Calu3 (cell line): ENCODE results near the gene ALLC. TPM values are rescaled to one million over a fixed set of nuclear protein-coding genes. Genes with fewer than 3 reads are reported as not detected.

Experiments used
- BruUV-seq: library from RNA; stranded (reverse); fragments of 400-500 nt; replicated peaks from 2 replicates; lab custom pipeline; 2021; lab: Mats Ljungman, UMichigan
- CTCF ChIA-PET: fragments of 300-600 bp; sonication (Branson Sonifier 250); formaldehyde crosslinking; loops from one replicate; lab custom pipeline; 2022; ENCODE audit warnings: antibody characterized with exemption; lab: Charles Lee
- DNase-seq: peaks from one replicate; pipeline ENCODE4 v3.0.0; 2022
- H3K27ac Mint-ChIP-seq: one replicate; pipeline ENCODE4 v1.8.0; 2022; ENCODE audit warnings: mixed read lengths; ENCODE audit not compliant: unreplicated experiment
- H3K27me3 Mint-ChIP-seq: one replicate; pipeline ENCODE4 v1.8.0; 2022; ENCODE audit warnings: mixed read lengths; ENCODE audit not compliant: unreplicated experiment
- H3K36me3 Mint-ChIP-seq: one replicate; pipeline ENCODE4 v1.8.0; 2022; ENCODE audit warnings: mild to moderate bottlenecking, moderate library complexity, mixed read lengths; ENCODE audit not compliant: insufficient read depth, unreplicated experiment
- H3K4me1 Mint-ChIP-seq: one replicate; pipeline ENCODE4 v1.8.0; 2022; ENCODE audit warnings: mild to moderate bottlenecking, low read depth, mixed read lengths; ENCODE audit not compliant: unreplicated experiment
- H3K4me3 Mint-ChIP-seq: one replicate; pipeline ENCODE4 v1.8.0; 2022; ENCODE audit warnings: mild to moderate bottlenecking, low read depth, moderate library complexity, mixed read lengths; ENCODE audit not compliant: unreplicated experiment
- H3K9me3 Mint-ChIP-seq: one replicate; pipeline ENCODE4 v1.8.0; 2022; ENCODE audit warnings: low read depth, mixed read lengths; ENCODE audit not compliant: unreplicated experiment
- intact Hi-C: fragments of 100-400 bp; cut with micrococcal nuclease; formaldehyde crosslinking; loops from one replicate; pipeline ENCODE4 v1.10.0; 2022; ENCODE audit not compliant: unreplicated experiment
- total RNA-seq: library from RNA; stranded (reverse); gene quantifications from 2 replicates; pipeline ENCODE4 v1.2.3, GENCODE V29; 2022
- TF ChIP-seq, protein P1 (sequence below): fragments of 200-600 bp; IDR thresholded peaks from one replicate; pipeline ENCODE4 v1.8.0; 2022; ENCODE audit warnings: antibody characterized with exemption; ENCODE audit not compliant: unreplicated experiment

Gene ALLC
- total RNA-seq, 1 experiment from 2014 or later, result not detected

DNA sequence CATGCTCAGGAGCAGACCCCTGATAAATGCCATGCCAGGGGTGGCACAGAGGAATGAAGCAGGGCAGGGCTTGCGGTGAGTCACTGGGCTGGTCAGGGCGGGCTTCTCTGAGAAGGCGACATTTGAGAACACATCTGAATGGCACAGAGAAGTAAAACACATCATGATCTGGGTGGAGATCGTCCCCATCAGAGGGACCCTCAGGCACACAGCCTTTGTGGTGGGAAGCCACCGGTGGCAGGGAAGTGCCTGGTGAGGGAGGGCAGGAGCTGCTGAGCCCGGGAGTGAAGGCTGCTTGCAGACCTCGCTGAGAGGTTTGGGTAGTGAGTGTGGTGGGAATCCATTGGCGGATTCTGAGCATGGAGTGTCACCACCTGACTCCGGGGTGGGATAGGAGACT, 89.8 kb downstream of the ALLC start:
- TF ChIP-seq, protein P1, sequence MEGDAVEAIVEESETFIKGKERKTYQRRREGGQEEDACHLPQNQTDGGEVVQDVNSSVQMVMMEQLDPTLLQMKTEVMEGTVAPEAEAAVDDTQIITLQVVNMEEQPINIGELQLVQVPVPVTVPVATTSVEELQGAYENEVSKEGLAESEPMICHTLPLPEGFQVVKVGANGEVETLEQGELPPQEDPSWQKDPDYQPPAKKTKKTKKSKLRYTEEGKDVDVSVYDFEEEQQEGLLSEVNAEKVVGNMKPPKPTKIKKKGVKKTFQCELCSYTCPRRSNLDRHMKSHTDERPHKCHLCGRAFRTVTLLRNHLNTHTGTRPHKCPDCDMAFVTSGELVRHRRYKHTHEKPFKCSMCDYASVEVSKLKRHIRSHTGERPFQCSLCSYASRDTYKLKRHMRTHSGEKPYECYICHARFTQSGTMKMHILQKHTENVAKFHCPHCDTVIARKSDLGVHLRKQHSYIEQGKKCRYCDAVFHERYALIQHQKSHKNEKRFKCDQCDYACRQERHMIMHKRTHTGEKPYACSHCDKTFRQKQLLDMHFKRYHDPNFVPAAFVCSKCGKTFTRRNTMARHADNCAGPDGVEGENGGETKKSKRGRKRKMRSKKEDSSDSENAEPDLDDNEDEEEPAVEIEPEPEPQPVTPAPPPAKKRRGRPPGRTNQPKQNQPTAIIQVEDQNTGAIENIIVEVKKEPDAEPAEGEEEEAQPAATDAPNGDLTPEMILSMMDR, result no peak
- Mint-ChIP-seq H3K4me3 (no peak overlapping the region), H3K4me1 (no peaks in the 10 kb centered on the region), H3K27ac (no peak overlapping the region), H3K27me3 (peaks cover 52% of the 10 kb centered on the region), H3K9me3 (peaks cover 8% of the 10 kb centered on the region), H3K36me3 (no peaks in the 10 kb centered on the region)
- DNase-seq, result no peak
- BruUV-seq, result no TSS peak
- CTCF ChIA-PET, result no interaction called here
- intact Hi-C loops, result no loop called here

DNA sequence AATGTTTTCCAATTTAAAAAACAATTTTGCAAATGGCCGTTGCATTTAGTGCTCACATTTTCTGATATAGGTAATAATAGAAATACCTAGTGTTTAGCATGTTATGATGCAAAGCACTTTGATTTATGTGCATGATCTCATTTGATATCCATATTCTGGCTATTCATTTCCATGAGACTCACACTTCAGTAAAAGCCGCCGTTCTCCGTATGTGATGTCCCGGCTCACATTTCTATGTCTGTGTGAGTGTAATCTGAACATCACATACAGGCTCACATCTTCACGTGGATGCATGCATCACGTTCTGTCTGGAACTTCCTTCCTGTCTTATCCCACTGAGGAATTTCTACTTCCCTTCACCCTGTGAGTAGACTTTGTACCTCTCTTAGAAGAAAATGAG, 91.2 kb downstream of the ALLC start:
- Mint-ChIP-seq H3K4me3 (no peak overlapping the region), H3K9me3 (peaks cover 5% of the 10 kb centered on the region), H3K4me1 (no peaks in the 10 kb centered on the region), H3K36me3 (no peaks in the 10 kb centered on the region), H3K27ac (no peak overlapping the region), H3K27me3 (peaks cover 43% of the 10 kb centered on the region)
- BruUV-seq, result no TSS peak
- TF ChIP-seq, protein P1, result no peak
- DNase-seq, result no peak
- CTCF ChIA-PET, result no interaction called here
- intact Hi-C loops, result no loop called here

DNA sequence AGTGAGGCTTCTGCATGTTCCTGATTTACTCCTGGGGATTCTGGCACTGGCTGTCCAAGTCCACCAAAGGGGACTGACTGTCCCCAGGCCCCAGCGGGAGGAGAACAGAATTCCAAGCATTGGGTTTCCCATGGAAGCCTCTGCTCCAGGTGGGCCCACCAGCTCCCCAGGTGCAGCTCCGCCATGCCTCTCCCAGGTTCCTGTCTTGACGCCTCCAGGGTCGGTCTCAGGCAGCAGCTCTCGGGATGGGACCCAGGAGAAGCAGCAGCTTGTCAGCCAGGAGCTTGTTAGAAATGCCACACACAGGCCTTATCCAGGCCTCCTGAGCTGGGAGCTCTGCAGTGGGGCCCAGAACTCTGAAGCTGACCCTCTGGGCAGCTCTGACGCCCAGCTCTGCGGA, 93.3 kb downstream of the ALLC start:
- intact Hi-C loops, result no loop called here
- Mint-ChIP-seq H3K27me3 (peaks cover 38% of the 10 kb centered on the region), H3K4me1 (no peaks in the 10 kb centered on the region), H3K27ac (no peak overlapping the region), H3K4me3 (no peak overlapping the region), H3K36me3 (no peaks in the 10 kb centered on the region), H3K9me3 (peaks cover 4% of the 10 kb centered on the region)
- CTCF ChIA-PET, result no interaction called here
- no peak for DNase-seq
- TF ChIP-seq, protein P1, result no peak
- BruUV-seq, result no TSS peak

DNA sequence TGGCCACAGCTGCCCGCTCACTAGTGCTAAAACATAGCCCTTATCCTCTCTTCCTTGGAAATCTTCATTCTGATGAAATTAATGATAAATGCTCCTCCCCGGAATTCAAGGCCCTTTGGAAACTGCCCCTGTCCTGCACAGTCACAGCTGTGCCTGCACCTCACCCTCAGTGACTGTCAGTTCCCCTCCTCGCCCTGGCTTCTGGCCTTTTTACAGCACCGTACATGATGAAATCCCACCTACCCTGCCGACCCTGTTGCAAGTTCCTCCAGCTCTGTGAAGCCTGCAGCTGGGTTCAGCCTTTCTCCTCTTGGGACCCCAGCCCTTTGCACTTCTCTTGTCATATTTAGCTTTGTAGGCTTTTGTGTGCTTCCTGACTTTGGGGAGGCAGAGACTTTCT, 93.8 kb downstream of the ALLC start:
- Mint-ChIP-seq H3K27ac (no peak overlapping the region), H3K27me3 (peaks cover 38% of the 10 kb centered on the region), H3K4me1 (no peaks in the 10 kb centered on the region), H3K36me3 (no peaks in the 10 kb centered on the region), H3K9me3 (peaks cover 4% of the 10 kb centered on the region), H3K4me3 (no peak overlapping the region)
- intact Hi-C loops, result no loop called here
- no TSS peak for BruUV-seq
- TF ChIP-seq, protein P1, result no peak
- DNase-seq, result no peak
- CTCF ChIA-PET, result no interaction called here

Other genes starting within 250 kb of the ALLC start
- gene ADI1, start 138.7 kb upstream of the ALLC start, total RNA-seq, result 30.1 and 32.6 TPM in 2 replicates
- gene RNASEH1, start 99.9 kb upstream of the ALLC start, total RNA-seq, result 29.8 and 30.2 TPM in 2 replicates
- 1,135 and 1,226 TPM in 2 replicates for gene RPS7, start 82.9 kb upstream of the ALLC start, total RNA-seq
- not detected in 2 replicates for gene COLEC11, start 63.1 kb upstream of the ALLC start, total RNA-seq
- not detected in 2 replicates for gene DCDC2C, start 45.4 kb downstream of the ALLC start, total RNA-seq